ENCODE measurements around the gene PSMG3.

PSMG3 gene

GRCh38 chr7:1547777-1548437 lies 21.9 kb downstream of the PSMG3 start:
- H4K20me1 ChIP-seq (ENCODE audit: insufficient read depth), result no peaks in the 10 kb centered on the region
- H3K4me1 ChIP-seq (ENCODE audit: low read depth, poor library complexity, severe bottlenecking), result no peaks in the 10 kb centered on the region
- H3K4me3 ChIP-seq (IDR thresholded peaks at IDR 0.05; ENCODE audit: insufficient read depth, low read depth, low read length), result no peak overlapping the region
- TF ChIP-seq CTCF (conservative IDR thresholded peaks at IDR 0.05; ENCODE audit: low read depth, low read length), result no peak
- no peak overlapping the region for H3K9ac ChIP-seq
- H3K79me2 ChIP-seq (ENCODE audit: insufficient read depth, low read depth), result no peaks in the 10 kb centered on the region
- H3K27me3 ChIP-seq (ENCODE audit: insufficient read depth, low read depth), result 0 out of 2 replicates have a peak, but pooled peaks cover 3% of the 10 kb centered on the region
- H3K4me2 ChIP-seq, result no peak overlapping the region
- no peak overlapping the region for H2AFZ ChIP-seq (ENCODE audit: low read depth)
- no peaks in the 10 kb centered on the region for H3K36me3 ChIP-seq (ENCODE audit: insufficient read depth)
- H3K27ac ChIP-seq, result no peak overlapping the region

GRCh38 chr7:1546909-1547776 lies 22.7 kb downstream of the PSMG3 start:
- Histone ChIP-seq H4K20me1 (ENCODE audit: insufficient read depth) (no peaks in the 10 kb centered on the region), H3K27me3 (ENCODE audit: insufficient read depth, low read depth) (0 out of 2 replicates have a peak, but pooled peaks cover 3% of the 10 kb centered on the region), H3K4me1 (ENCODE audit: low read depth, poor library complexity, severe bottlenecking) (no peaks in the 10 kb centered on the region), H3K4me2 (no peak overlapping the region), H3K36me3 (ENCODE audit: insufficient read depth) (no peaks in the 10 kb centered on the region), H3K27ac (no peak overlapping the region), H3K79me2 (ENCODE audit: insufficient read depth, low read depth) (no peaks in the 10 kb centered on the region), H3K9ac (no peak overlapping the region), H2AFZ (ENCODE audit: low read depth) (no peak overlapping the region), H3K4me3 (IDR thresholded peaks at IDR 0.05; ENCODE audit: insufficient read depth, low read depth, low read length) (no peak overlapping the region)
- TF ChIP-seq CTCF (conservative IDR thresholded peaks at IDR 0.05; ENCODE audit: low read depth, low read length), result no peak

GRCh38 chr7:1546274-1546908 lies 23.4 kb downstream of the PSMG3 start:
- H3K79me2 ChIP-seq (ENCODE audit: insufficient read depth, low read depth), result no peaks in the 10 kb centered on the region
- TF ChIP-seq CTCF (conservative IDR thresholded peaks at IDR 0.05; ENCODE audit: low read depth, low read length), result no peak
- H2AFZ ChIP-seq (ENCODE audit: low read depth), result no peak overlapping the region
- H3K4me2 ChIP-seq, result no peak overlapping the region
- no peaks in the 10 kb centered on the region for H3K36me3 ChIP-seq (ENCODE audit: insufficient read depth)
- H3K27ac ChIP-seq, result no peak overlapping the region
- H3K4me3 ChIP-seq (IDR thresholded peaks at IDR 0.05; ENCODE audit: insufficient read depth, low read depth, low read length), result no peak overlapping the region
- 0 out of 2 replicates have a peak, but pooled peaks cover 3% of the 10 kb centered on the region for H3K27me3 ChIP-seq (ENCODE audit: insufficient read depth, low read depth)
- no peak overlapping the region for H3K9ac ChIP-seq
- H3K4me1 ChIP-seq (ENCODE audit: low read depth, poor library complexity, severe bottlenecking), result no peaks in the 10 kb centered on the region
- H4K20me1 ChIP-seq (ENCODE audit: insufficient read depth), result no peaks in the 10 kb centered on the region

GRCh38 chr7:1545417-1546246 lies 24.2 kb downstream of the PSMG3 start:
- H2AFZ ChIP-seq (ENCODE audit: low read depth), result no peak overlapping the region
- no peaks in the 10 kb centered on the region for H3K79me2 ChIP-seq (ENCODE audit: insufficient read depth, low read depth)
- H3K4me3 ChIP-seq (IDR thresholded peaks at IDR 0.05; ENCODE audit: insufficient read depth, low read depth, low read length), result no peak overlapping the region
- H3K4me2 ChIP-seq, result no peak overlapping the region
- no peak overlapping the region for H3K27ac ChIP-seq
- no peak overlapping the region for H3K9ac ChIP-seq
- 0 out of 2 replicates have a peak, but pooled peaks cover under 1% of the 10 kb centered on the region for H3K27me3 ChIP-seq (ENCODE audit: insufficient read depth, low read depth)
- no peaks in the 10 kb centered on the region for H3K4me1 ChIP-seq (ENCODE audit: low read depth, poor library complexity, severe bottlenecking)
- H3K36me3 ChIP-seq (ENCODE audit: insufficient read depth), result no peaks in the 10 kb centered on the region
- no peaks in the 10 kb centered on the region for H4K20me1 ChIP-seq (ENCODE audit: insufficient read depth)
- TF ChIP-seq CTCF (conservative IDR thresholded peaks at IDR 0.05; ENCODE audit: low read depth, low read length), result no peak
